Retina (tissue), 1 donor: ENCODE results near the gene NCEH1.
"Not testable (repeated sequence)": the region's sequence is repeated elsewhere in the genome, so short reads cannot be mapped to it uniquely, and the experiment has no call there.

Source experiments
- DNase-seq: peaks from one replicate; pipeline ENCODE4 v3.0.0-alpha.2; 2016

Gene NCEH1

GRCh38 chr3:172710664-172711453, at the start of gene NCEH1:
NCEH1 (minus strand) TSS chr3:172711067; CDS start chr3:172710984, 83 bp downstream.
- DNase-seq = peak; percentile 92

- not testable (repeated sequence) for DNase-seq
These were observed 49.5 kb upstream of the NCEH1 start for GRCh38 chr3:172760416-172760815.

- DNase-seq = no peak
These were observed 42.3 kb upstream of the NCEH1 start for GRCh38 chr3:172753125-172753524.

- no peak for DNase-seq
These were observed 41.8 kb upstream of the NCEH1 start for GRCh38 chr3:172752651-172753050.

- no peak for DNase-seq
These were observed 40.4 kb upstream of the NCEH1 start for GRCh38 chr3:172751175-172751704.

- peak; percentile 98 for DNase-seq
These were observed 39.7 kb upstream of the NCEH1 start, which contains the start of gene ECT2 for GRCh38 chr3:172750368-172751174. ECT2 (plus strand) TSS chr3:172750726; CDS start chr3:172754531, 3,805 bp downstream.

GRCh38 chr3:172750069-172750367, 39.2 kb upstream of the NCEH1 start:
- no peak for DNase-seq

- peak; percentile 9 for DNase-seq
These were observed 38.5 kb upstream of the NCEH1 start for GRCh38 chr3:172749230-172749965.

- no peak for DNase-seq
These were observed 35.6 kb upstream of the NCEH1 start for GRCh38 chr3:172746475-172746874.

GRCh38 chr3:172739462-172739861, 28.6 kb upstream of the NCEH1 start:
- no peak for DNase-seq

GRCh38 chr3:172735014-172735413, 24.1 kb upstream of the NCEH1 start:
- DNase-seq = no peak

GRCh38 chr3:172726380-172726779, 15.5 kb upstream of the NCEH1 start:
- DNase-seq = no peak

GRCh38 chr3:172722536-172723040, 11.7 kb upstream of the NCEH1 start:
- not testable (repeated sequence) for DNase-seq

GRCh38 chr3:172717493-172718088, 6.7 kb upstream of the NCEH1 start:
- no peak for DNase-seq

GRCh38 chr3:172716476-172716875, 5.6 kb upstream of the NCEH1 start:
- no peak for DNase-seq

- DNase-seq = no peak
These were observed 2.4 kb upstream of the NCEH1 start for GRCh38 chr3:172713316-172713715.

GRCh38 chr3:172711454-172711795, 558 bp upstream of the NCEH1 start:
- DNase-seq = no peak

- no peak for DNase-seq
These were observed 848 bp downstream of the NCEH1 start for GRCh38 chr3:172709774-172710663.

- no peak for DNase-seq
These were observed 1.7 kb downstream of the NCEH1 start for GRCh38 chr3:172708921-172709773.

- DNase-seq = no peak
These were observed 2.9 kb downstream of the NCEH1 start for GRCh38 chr3:172707967-172708366.

GRCh38 chr3:172707030-172707429, 3.8 kb downstream of the NCEH1 start:
- DNase-seq = no peak
